Liver (tissue), 3 donors: ENCODE data around the gene JMJD6.

Experiments used
- EGR1 ChIP-seq, 2 donors: IDR thresholded peaks; 2 replicates each; pipeline ENCODE4 v1.6.1; 2016 to 2018; ENCODE audit warnings: antibody characterized with exemption in 2 of 2, low read depth in 2 of 2
- JUND ChIP-seq, 2 donors: IDR thresholded peaks; 2 replicates each; pipeline ENCODE4 v1.6.1; 2016; ENCODE audit warnings: antibody characterized with exemption in 2 of 2
- MAX ChIP-seq: IDR thresholded peaks from 2 replicates; pipeline ENCODE4 v1.6.1; 2016; ENCODE audit warnings: antibody characterized with exemption
- NR2F2 ChIP-seq: IDR thresholded peaks from 2 replicates; pipeline ENCODE4 v1.6.1; 2016; ENCODE audit warnings: antibody characterized with exemption
- RAD21 ChIP-seq, 2 donors: IDR thresholded peaks; 2 replicates each; pipeline ENCODE4 v1.6.1; 2016; ENCODE audit warnings: antibody characterized with exemption in 2 of 2, mild to moderate bottlenecking in 2 of 2
- REST ChIP-seq: IDR thresholded peaks from 2 replicates; pipeline ENCODE4 v1.6.1; 2016; ENCODE audit warnings: antibody characterized with exemption, mild to moderate bottlenecking
- SP1 ChIP-seq: IDR thresholded peaks from 2 replicates; pipeline ENCODE4 v1.6.1; 2018; ENCODE audit warnings: antibody characterized with exemption, mild to moderate bottlenecking
- TAF1 ChIP-seq: conservative IDR thresholded peaks from 2 replicates; pipeline ENCODE4 v1.6.1; 2016; ENCODE audit warnings: antibody characterized with exemption, mild to moderate bottlenecking
- YY1 ChIP-seq: IDR thresholded peaks from 2 replicates; pipeline ENCODE4 v1.6.1; 2016; ENCODE audit warnings: antibody characterized with exemption, mild to moderate bottlenecking
- TF ChIP-seq, protein P1 (sequence below): fragments of 150-350 bp; IDR thresholded peaks from 2 replicates; pipeline ENCODE4 v1.5.1; 2017; ENCODE audit warnings: improper control_type of control experiment, low read depth, low read length; ENCODE audit not compliant: missing input control
- donor health status: healthy.
- donor health status: healthy.

- TF ChIP-seq REST, result no peak
- TF ChIP-seq, protein P1, sequence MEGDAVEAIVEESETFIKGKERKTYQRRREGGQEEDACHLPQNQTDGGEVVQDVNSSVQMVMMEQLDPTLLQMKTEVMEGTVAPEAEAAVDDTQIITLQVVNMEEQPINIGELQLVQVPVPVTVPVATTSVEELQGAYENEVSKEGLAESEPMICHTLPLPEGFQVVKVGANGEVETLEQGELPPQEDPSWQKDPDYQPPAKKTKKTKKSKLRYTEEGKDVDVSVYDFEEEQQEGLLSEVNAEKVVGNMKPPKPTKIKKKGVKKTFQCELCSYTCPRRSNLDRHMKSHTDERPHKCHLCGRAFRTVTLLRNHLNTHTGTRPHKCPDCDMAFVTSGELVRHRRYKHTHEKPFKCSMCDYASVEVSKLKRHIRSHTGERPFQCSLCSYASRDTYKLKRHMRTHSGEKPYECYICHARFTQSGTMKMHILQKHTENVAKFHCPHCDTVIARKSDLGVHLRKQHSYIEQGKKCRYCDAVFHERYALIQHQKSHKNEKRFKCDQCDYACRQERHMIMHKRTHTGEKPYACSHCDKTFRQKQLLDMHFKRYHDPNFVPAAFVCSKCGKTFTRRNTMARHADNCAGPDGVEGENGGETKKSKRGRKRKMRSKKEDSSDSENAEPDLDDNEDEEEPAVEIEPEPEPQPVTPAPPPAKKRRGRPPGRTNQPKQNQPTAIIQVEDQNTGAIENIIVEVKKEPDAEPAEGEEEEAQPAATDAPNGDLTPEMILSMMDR, result no peak
- TF ChIP-seq YY1, result no peak
- TF ChIP-seq EGR1 (IDR thresholded peaks at IDR 0.05; ENCODE audit: low read depth in 2 of 2), result no peak
- no peak for TF ChIP-seq MAX
- TF ChIP-seq SP1, result no peak
- TF ChIP-seq NR2F2, result no peak
- TF ChIP-seq TAF1, result no peak
- TF ChIP-seq JUND (IDR thresholded peaks at IDR 0.05), result no peak
- no peak for TF ChIP-seq RAD21 (IDR thresholded peaks at IDR 0.05)
Measured at GRCh38 chr17:76672270-76672851, 54.0 kb downstream of the JMJD6 start.
